ELF-1 (cell line): ENCODE results near the gene RAB3A.

Source experiments
- DNase-seq: peaks from one replicate; pipeline ENCODE4 v3.0.0-alpha.2; 2016; ENCODE audit warnings: low read depth, low spot score

Gene RAB3A

GRCh38 chr19:18150776-18151624 is 52.8 kb downstream of the RAB3A start:
- DNase-seq, result peak; percentile 31

DNA sequence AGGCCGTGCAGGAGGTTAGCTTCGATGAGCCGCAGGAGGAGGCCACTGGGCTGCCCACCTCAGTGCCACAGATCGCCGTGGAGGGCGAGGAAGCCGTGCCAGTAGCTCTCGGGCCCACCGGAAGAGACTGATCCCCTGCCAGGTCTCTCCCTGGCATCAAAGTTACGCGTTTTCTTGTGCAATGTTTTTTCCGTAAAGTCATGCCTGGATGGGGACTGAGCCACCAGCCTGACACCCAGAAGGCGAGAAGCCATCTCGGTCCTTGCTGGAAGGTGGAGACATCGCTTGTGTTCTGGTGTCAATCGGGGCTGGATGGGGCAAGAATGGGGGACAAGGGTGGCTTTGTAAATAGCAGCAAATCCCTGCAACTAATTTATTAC is 54.3 kb downstream of the RAB3A start:
- DNase-seq, result no peak

DNA sequence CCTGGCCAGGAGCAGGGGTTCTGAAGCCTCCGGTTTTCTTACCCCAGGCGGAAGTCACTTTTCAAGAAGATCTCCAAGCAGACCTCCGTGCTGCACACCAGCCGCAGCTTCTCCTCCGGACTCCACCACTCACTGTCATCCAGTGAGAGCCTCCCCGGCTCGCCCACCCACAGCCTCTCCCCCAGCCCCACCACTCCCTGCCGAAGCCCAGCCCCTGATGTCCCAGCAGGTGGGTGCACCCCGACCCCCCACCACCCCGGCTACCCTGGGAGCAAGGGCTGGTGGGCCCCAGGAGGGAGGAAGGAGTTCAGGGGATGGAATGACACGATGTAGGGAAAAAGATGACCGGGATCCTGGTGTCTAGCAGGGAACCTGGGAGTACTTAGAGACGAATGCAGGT is 56.4 kb downstream of the RAB3A start:
- no peak for DNase-seq
